Gastrocnemius medialis (tissue), 4 donors: ENCODE data around the gene RNF169. TPM values are rescaled to one million over a fixed set of nuclear protein-coding genes. Genes with fewer than 3 reads are reported as not detected.
A peak's percentile ranks its signal among the peaks of the same experiment; 100 is the strongest.
"Not testable (repeated sequence)": the region's sequence is repeated elsewhere in the genome, so short reads cannot be mapped to it uniquely, and the experiment has no call there.

Source experiments
- ATAC-seq, 2 donors: fragments of 150-250 bp; one replicate each; pipeline ENCODE4 v1.9.1; 2016
- DNase-seq, 2 donors: peaks; one replicate each; pipeline ENCODE4 v3.0.0-alpha.2; 2019
- H3K27ac ChIP-seq, 4 donors: fragments of 200-600 bp; sonication (generic); 1 replicate in 1 of 4; 2 replicates in 3 of 4; pipeline ENCODE4 v1.5.1; 2016 to 2018; ENCODE audit warnings: mild to moderate bottlenecking in 2 of 4, moderate library complexity in 1 of 4
- H3K27me3 ChIP-seq, 3 donors: fragments of 200-600 bp; sonication (generic) in 2 of 3; 1 replicate in 1 of 3; 2 replicates in 2 of 3; pipeline versions ENCODE4 v1.5.1 to v1.6.0; 2016 to 2019; ENCODE audit warnings: mild to moderate bottlenecking in 1 of 3, moderate library complexity in 1 of 3
- H3K36me3 ChIP-seq, 2 donors: fragments of 200-600 bp; sonication (generic) in 1 of 2; one replicate each; pipeline ENCODE4 v1.5.1; 2017 to 2018
- H3K4me1 ChIP-seq, 2 donors: fragments of 200-600 bp; sonication (generic) in 1 of 2; one replicate each; pipeline ENCODE4 v1.5.1; 2016 to 2017; ENCODE audit warnings: mild to moderate bottlenecking in 2 of 2
- H3K4me3 ChIP-seq, 4 donors: fragments of 200-600 bp; sonication (generic) in 3 of 4; 1 replicate in 1 of 4; 2 replicates in 3 of 4; pipeline ENCODE4 v1.5.1; 2016 to 2019; ENCODE audit warnings: mild to moderate bottlenecking in 2 of 4
- H3K9me3 ChIP-seq, 3 donors: fragments of 200-600 bp; sonication (generic) in 2 of 3; 1 replicate in 1 of 3; 2 replicates in 2 of 3; pipeline ENCODE4 v1.5.1; 2016 to 2019
- POLR2A ChIP-seq, 2 donors: fragments of 450-650 bp; IDR thresholded peaks; one replicate each; pipeline ENCODE4 v1.6.1; 2017; ENCODE audit warnings: antibody characterized with exemption in 2 of 2, mild to moderate bottlenecking in 2 of 2, moderate library complexity in 2 of 2
- in situ Hi-C, 4 donors: fragments of 200-750 bp; cut with MboI; loops; one replicate each; pipeline versions ENCODE4 v1.15.0 to v1.8.0; 2017; ENCODE audit warnings: low sequenced_read_pairs in 4 of 4
- intact Hi-C: fragments of 100-400 bp; cut with DNase I; formaldehyde crosslinking; loops from one replicate; pipeline ENCODE4 v1.15.1; 2023; ENCODE audit warnings: low total_unique reads
- total RNA-seq, 4 donors: library from RNA; depleted of rRNA; stranded (reverse); fragments of >200 nt; gene quantifications; one replicate each; pipeline versions ENCODE4 v1.1.0 to v1.2.3, GENCODE V29; 2016
- TF ChIP-seq, protein P1 (sequence below), 5 experiments: fragments of 450-650 bp in 3 of 5; fragments of 200-600 bp in 2 of 5; sonication (generic) in 2 of 5; IDR thresholded peaks in 4 of 5; conservative IDR thresholded peaks in 1 of 5; 1 replicate in 4 of 5; 2 replicates in 1 of 5; pipeline ENCODE4 v1.5.1; 2016 to 2019; ENCODE audit warnings: antibody characterized with exemption in 5 of 5, mild to moderate bottlenecking in 3 of 5, moderate library complexity in 3 of 5

Gene RNF169
- total RNA-seq, 4 donors from 2014 or later, result 17.1 to 25.2 (median 21.0) TPM

DNA sequence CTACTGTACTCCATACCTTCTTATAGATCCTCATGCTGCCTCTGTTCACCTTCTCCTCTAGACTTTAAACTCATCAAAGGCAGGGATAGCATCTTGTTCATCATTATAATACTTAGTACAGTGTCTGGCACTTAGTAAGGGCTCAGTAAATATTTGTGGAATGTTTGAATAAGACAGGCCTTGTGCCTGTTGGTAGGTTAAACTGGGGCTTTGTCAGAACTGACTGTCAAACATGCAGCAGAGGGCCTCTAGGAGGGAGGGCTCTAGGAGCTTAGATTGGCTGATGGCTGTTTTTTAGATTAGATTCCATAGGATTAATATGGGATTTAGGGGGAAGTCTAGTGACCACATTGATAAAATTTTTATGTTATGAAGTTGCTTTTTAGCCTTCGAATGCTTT lies 70.8 kb downstream of the RNF169 start:
- Histone ChIP-seq H3K4me3 (no peak overlapping the region), H3K27ac (no peak overlapping the region), H3K4me1 (peaks cover 16 to 23% of the 10 kb centered on the region in 2 donors), H3K27me3 (no peaks in the 10 kb centered on the region), H3K9me3 (no peaks in the 10 kb centered on the region), H3K36me3 (peaks cover 0 to 8% of the 10 kb centered on the region in 2 donors)
- in situ Hi-C loops (no loop called here), intact Hi-C loops (no loop called here)
- no peak for DNase-seq
- no peak for ATAC-seq
- no peak for TF ChIP-seq POLR2A (IDR thresholded peaks at IDR 0.05)

DNA sequence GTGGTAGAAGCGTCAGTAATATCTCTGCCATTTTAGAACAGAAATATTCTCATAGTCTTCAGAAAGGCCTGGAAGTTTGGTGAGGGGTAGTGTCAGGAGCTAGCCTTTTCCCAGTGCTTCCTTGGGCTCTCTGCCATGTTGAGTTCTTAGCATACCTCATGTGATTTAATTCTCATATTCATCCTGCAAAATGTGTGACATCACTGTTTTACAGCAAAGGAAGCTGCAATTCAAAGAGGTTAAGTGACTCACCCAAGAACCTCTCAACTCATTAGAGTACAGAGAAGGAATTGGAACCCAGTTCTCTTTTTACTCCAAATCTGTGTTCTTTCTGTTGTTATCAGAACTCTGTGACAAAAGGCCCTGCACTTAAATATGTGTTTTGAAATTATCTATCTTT lies 72.1 kb downstream of the RNF169 start:
- H3K9me3 ChIP-seq, result no peaks in the 10 kb centered on the region
- no peak overlapping the region for H3K4me3 ChIP-seq
- no peaks in the 10 kb centered on the region for H3K27me3 ChIP-seq
- peaks cover 0 to 17% of the 10 kb centered on the region in 2 donors for H3K36me3 ChIP-seq
- no peak for ATAC-seq
- intact Hi-C loops (no loop called here), in situ Hi-C loops (no loop called here)
- DNase-seq, result no peak
- peaks cover 16 to 23% of the 10 kb centered on the region in 2 donors for H3K4me1 ChIP-seq
- H3K27ac ChIP-seq, result peak overlapping the region in 1 of 4 donors; percentile 29
- TF ChIP-seq, protein P1, sequence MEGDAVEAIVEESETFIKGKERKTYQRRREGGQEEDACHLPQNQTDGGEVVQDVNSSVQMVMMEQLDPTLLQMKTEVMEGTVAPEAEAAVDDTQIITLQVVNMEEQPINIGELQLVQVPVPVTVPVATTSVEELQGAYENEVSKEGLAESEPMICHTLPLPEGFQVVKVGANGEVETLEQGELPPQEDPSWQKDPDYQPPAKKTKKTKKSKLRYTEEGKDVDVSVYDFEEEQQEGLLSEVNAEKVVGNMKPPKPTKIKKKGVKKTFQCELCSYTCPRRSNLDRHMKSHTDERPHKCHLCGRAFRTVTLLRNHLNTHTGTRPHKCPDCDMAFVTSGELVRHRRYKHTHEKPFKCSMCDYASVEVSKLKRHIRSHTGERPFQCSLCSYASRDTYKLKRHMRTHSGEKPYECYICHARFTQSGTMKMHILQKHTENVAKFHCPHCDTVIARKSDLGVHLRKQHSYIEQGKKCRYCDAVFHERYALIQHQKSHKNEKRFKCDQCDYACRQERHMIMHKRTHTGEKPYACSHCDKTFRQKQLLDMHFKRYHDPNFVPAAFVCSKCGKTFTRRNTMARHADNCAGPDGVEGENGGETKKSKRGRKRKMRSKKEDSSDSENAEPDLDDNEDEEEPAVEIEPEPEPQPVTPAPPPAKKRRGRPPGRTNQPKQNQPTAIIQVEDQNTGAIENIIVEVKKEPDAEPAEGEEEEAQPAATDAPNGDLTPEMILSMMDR (IDR thresholded peaks at IDR 0.05 in 4 of 5, conservative IDR thresholded peaks at IDR 0.05 in 1 of 5), result no peak
- TF ChIP-seq POLR2A (IDR thresholded peaks at IDR 0.05), result no peak

DNA sequence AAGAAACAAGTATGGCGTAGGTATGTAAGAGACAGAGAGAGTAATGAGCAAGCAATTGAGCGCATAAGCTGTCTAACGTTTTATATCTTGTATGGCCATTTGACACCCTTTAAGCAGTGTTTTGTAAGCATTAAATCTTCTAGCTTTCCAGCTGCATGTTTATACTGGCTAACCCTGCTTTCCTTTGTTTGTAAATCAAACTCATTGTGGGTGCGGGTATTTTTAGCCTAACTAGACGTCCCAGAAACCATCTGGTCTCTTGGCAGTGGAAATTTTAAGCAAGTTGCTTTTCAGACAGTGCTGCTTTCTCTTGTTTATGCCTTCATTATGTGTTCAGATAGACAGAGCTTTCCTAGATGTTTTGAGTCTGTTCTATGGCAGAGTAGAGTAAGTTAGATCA lies 73.5 kb downstream of the RNF169 start:
- Histone ChIP-seq H3K27me3 (no peaks in the 10 kb centered on the region), H3K9me3 (no peaks in the 10 kb centered on the region), H3K4me3 (no peak overlapping the region), H3K36me3 (peaks cover 0 to 17% of the 10 kb centered on the region in 2 donors), H3K4me1 (peaks cover 16 to 23% of the 10 kb centered on the region in 2 donors), H3K27ac (peak overlapping the region; percentile 59 to 82 (median 66))
- intact Hi-C loops (no loop called here), in situ Hi-C loops (no loop called here)
- no peak for DNase-seq
- no peak for TF ChIP-seq POLR2A (IDR thresholded peaks at IDR 0.05)
- TF ChIP-seq, protein P1 (IDR thresholded peaks at IDR 0.05 in 4 of 5, conservative IDR thresholded peaks at IDR 0.05 in 1 of 5), result no peak
- ATAC-seq, result peak; percentile 24 to 83

DNA sequence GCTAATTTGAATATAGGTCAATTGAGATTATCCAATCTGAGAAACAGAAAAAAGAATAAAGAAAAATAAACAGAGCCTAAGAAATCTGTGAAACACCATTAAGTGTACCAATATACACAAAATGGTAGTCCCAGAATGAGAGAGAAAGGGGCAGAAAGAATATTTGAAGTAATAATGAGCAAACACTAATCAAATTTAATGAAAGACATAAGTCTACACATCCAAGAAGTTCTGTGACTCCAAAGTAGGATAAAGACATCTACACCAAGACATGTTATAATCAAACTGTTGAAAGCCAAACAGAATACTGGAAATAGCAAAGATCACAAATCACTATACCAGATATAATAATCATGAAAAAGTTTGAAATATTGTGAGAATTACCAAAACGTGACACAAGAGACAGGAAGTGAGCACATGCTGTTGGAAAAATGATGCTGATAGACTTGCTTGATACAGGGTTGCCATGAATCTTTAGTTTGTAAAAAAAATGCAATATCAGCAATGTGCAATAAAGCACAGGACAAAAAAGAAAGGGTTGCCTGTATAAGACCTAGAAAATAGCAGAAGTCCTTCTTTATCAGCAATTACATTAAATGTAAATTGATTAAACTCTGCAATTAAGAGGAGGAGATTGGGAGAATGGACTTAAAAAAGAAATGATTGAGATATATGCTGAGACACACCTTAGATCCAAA lies 75.8 kb downstream of the RNF169 start:
- in situ Hi-C loops (no loop called here), intact Hi-C loops (no loop called here)
- peaks cover 16 to 23% of the 10 kb centered on the region in 2 donors for H3K4me1 ChIP-seq
- H3K9me3 ChIP-seq, result no peaks in the 10 kb centered on the region
- no peak overlapping the region for H3K4me3 ChIP-seq
- no peaks in the 10 kb centered on the region for H3K27me3 ChIP-seq
- ATAC-seq (no peak), DNase-seq (no peak)
- H3K36me3 ChIP-seq, result peaks cover 0 to 17% of the 10 kb centered on the region in 2 donors
- TF ChIP-seq, protein P1 (IDR thresholded peaks at IDR 0.05 in 4 of 5, conservative IDR thresholded peaks at IDR 0.05 in 1 of 5), result no peak
- TF ChIP-seq POLR2A (IDR thresholded peaks at IDR 0.05), result no peak
- H3K27ac ChIP-seq, result no peak overlapping the region

DNA sequence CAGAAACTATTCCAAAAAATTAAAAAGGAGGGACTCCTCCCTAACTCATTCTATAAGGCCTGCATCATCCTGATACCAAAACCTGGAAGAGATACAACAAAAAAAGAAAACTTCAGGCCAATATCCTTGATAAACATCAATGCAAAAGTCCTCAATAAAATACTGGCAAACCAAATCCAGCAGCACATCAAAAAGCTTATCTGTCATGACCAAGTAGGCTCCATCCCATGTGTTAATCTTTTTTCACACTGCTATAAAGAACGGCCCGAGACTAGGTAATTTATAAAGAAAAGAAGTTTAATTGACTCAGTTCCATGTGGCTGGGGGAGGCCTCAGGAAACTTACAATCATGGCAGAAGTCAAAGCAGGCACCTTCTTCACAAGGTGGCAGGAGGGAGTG lies 76.9 kb downstream of the RNF169 start:
- ATAC-seq, result not testable (repeated sequence)
- H3K36me3 ChIP-seq, result peaks cover 0 to 17% of the 10 kb centered on the region in 2 donors

More for the DNA sequence above, 76.9 kb downstream of the RNF169 start:
- in situ Hi-C loops, H3K4me3 ChIP-seq, H3K9me3 ChIP-seq, H3K27me3 ChIP-seq, H3K27ac ChIP-seq, DNase-seq, intact Hi-C loops: not testable (repeated sequence)
- peaks cover 16 to 19% of the 10 kb centered on the region in 2 donors for H3K4me1 ChIP-seq
